GM12872 (cell line): ENCODE data around the gene PRSS27.

Experiments
- CTCF ChIP-seq: IDR thresholded peaks from 3 replicates; pipeline ENCODE4 v1.5.1; 2011; ENCODE audit warnings: low read depth, mild to moderate bottlenecking, low read length, moderate library complexity; ENCODE audit not compliant: insufficient read depth

Gene PRSS27

GRCh38 chr16:2709588-2709984, 10.4 kb downstream of the PRSS27 start:
- TF ChIP-seq CTCF, result no peak

- no peak for TF ChIP-seq CTCF
Observed at GRCh38 chr16:2708955-2709587, 11.0 kb downstream of the PRSS27 start.

GRCh38 chr16:2708290-2708639, 11.8 kb downstream of the PRSS27 start:
- TF ChIP-seq CTCF, result no peak

GRCh38 chr16:2707368-2708289, 12.4 kb downstream of the PRSS27 start:
- TF ChIP-seq CTCF, result no peak

GRCh38 chr16:2706611-2707311, 13.3 kb downstream of the PRSS27 start:
- no peak for TF ChIP-seq CTCF

GRCh38 chr16:2706085-2706484, 13.9 kb downstream of the PRSS27 start:
- no peak for TF ChIP-seq CTCF

- no peak for TF ChIP-seq CTCF
Observed at GRCh38 chr16:2705351-2705750, 14.7 kb downstream of the PRSS27 start.
